NT2/D1 (cell line): ENCODE data around the gene ABHD6.
"Not testable (repeated sequence)": the region's sequence is repeated elsewhere in the genome, so short reads cannot be mapped to it uniquely, and the experiment has no call there.

ENCODE experiments used
- DNase-seq: peaks from one replicate; pipeline ENCODE4 v3.0.0-alpha.2; 2011; ENCODE audit warnings: low read depth, low spot score
- H3K27me3 ChIP-seq: 2 replicates; pipeline ENCODE4 v1.6.0; 2011; ENCODE audit warnings: mild to moderate bottlenecking; ENCODE audit not compliant: insufficient read length, insufficient read depth
- H3K36me3 ChIP-seq: 2 replicates; pipeline ENCODE4 v1.6.1; 2011; ENCODE audit warnings: mild to moderate bottlenecking, low read length, mixed read lengths; ENCODE audit not compliant: insufficient read depth, insufficient read length
- H3K4me1 ChIP-seq: 2 replicates; pipeline ENCODE4 v1.5.1; 2011; ENCODE audit not compliant: insufficient read depth, insufficient read length
- H3K4me3 ChIP-seq: 2 replicates; pipeline ENCODE4 v1.5.1; 2011; ENCODE audit warnings: low read depth; ENCODE audit not compliant: insufficient read length
- H3K9ac ChIP-seq: 2 replicates; pipeline ENCODE4 v1.6.0; 2011; ENCODE audit warnings: low read depth; ENCODE audit not compliant: insufficient read length
- H3K9me3 ChIP-seq: 2 replicates; pipeline ENCODE4 v1.5.1; 2011; ENCODE audit warnings: mild to moderate bottlenecking, low read length; ENCODE audit not compliant: insufficient read depth
- SUZ12 ChIP-seq: IDR thresholded peaks from 2 replicates; pipeline ENCODE4 v1.6.1; 2011; ENCODE audit not compliant: insufficient read length, insufficient read depth; ENCODE audit errors: extremely low read depth
- YY1 ChIP-seq: IDR thresholded peaks from 2 replicates; pipeline ENCODE4 v1.6.1; 2011; ENCODE audit not compliant: insufficient read length, insufficient read depth
- ZNF274 ChIP-seq: IDR thresholded peaks from 2 replicates; pipeline ENCODE4 v1.6.1; 2011; ENCODE audit warnings: mild to moderate bottlenecking, low read depth, low read length

Gene ABHD6

DNA sequence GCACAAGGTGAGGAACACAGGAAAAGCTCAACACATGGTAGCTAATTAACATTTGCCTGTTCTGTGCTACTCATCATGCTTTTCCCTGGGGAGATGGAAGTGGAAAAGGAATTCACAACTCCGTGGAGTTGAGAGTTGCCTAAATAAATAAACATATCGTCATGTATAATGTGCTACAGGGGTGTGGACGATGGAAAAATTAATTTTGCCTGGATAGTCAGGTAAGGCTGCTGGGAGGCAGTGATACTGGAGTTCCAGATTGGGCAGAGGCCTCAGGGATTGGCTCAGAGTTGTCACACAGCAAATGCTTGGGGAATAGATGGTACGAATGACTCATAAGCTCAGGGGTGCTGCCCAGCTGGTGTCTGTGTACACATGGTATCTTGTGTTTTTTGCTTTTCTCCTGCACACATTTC is 3.1 kb upstream of the ABHD6 start:
- H3K9ac ChIP-seq: no peak overlapping the region
- no peaks in the 10 kb centered on the region for H3K36me3 ChIP-seq
- H3K4me1 ChIP-seq: peaks cover 5% of the 10 kb centered on the region
- TF ChIP-seq SUZ12 (no peak), YY1 (no peak), ZNF274 (no peak)
- no peaks in the 10 kb centered on the region for H3K9me3 ChIP-seq
- no peak overlapping the region for H3K4me3 ChIP-seq
- peaks cover 62% of the 10 kb centered on the region for H3K27me3 ChIP-seq
- no peak for DNase-seq

DNA sequence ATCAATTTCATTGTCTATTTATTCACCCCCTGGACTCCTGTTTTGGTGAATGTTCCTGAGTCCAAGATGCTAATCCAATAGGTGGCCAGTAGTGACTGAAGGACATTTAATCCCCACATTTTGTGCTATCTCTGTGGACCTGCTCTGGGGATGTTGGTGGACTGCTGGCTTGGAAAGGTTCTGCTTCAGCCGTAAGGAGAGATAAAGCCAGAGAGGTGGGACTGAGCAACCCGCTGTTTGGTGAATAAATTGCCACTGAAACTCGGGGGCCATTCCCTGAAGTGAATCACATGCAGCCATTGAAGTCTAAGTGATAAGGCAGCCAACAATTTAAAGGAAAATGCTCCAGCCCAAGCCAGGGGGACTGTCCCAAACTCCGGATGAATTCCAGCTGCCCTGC is 1.6 kb upstream of the ABHD6 start:
- Histone ChIP-seq H3K9me3 (no peaks in the 10 kb centered on the region), H3K9ac (no peak overlapping the region), H3K36me3 (no peaks in the 10 kb centered on the region), H3K4me1 (peaks cover 5% of the 10 kb centered on the region), H3K27me3 (peaks cover 65% of the 10 kb centered on the region), H3K4me3 (no peak overlapping the region)
- no peak for DNase-seq
- TF ChIP-seq YY1 (no peak), ZNF274 (no peak), SUZ12 (no peak)

DNA sequence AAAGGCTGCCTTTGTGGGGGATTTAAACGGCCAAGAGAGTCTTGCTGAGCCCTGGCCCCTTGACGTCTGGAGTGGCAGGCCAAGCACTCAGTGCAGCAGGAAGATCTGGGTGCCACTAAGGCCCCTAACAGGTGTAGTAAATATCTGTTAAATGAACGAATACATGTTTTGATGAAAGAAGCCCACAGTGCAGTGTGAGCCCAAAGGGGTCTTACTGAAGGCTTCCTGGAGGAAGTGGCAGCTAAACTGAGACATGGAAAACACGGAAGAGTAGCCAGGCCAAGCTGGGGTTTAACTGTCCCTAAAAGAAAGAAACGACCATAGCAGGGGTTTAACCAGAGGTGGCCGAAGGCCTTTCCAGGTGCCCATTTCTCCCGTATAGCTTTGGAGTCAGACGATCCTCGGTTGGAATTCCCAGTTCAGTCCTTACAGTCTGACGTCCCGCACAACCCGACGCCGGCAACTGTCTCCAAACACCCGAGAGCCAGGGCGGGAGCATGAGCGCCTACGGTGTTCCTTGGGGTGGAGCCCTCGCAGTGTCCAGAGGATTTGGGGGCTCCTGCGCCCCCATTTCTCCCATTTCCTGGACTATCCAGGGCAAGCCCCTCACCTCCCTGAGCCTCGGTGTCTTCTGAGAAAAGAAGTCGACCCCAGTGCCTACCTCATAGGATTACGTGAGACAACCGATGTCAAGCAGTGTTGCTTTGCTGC is 910 bp upstream of the ABHD6 start:
- Histone ChIP-seq H3K36me3 (no peaks in the 10 kb centered on the region), H3K4me1 (peaks cover 5% of the 10 kb centered on the region), H3K4me3 (peak overlapping the region; percentile 72), H3K27me3 (peaks cover 62% of the 10 kb centered on the region), H3K9ac (peak overlapping the region; percentile 73), H3K9me3 (no peaks in the 10 kb centered on the region)
- DNase-seq: no peak
- TF ChIP-seq SUZ12 (no peak), YY1 (no peak), ZNF274 (no peak)

DNA sequence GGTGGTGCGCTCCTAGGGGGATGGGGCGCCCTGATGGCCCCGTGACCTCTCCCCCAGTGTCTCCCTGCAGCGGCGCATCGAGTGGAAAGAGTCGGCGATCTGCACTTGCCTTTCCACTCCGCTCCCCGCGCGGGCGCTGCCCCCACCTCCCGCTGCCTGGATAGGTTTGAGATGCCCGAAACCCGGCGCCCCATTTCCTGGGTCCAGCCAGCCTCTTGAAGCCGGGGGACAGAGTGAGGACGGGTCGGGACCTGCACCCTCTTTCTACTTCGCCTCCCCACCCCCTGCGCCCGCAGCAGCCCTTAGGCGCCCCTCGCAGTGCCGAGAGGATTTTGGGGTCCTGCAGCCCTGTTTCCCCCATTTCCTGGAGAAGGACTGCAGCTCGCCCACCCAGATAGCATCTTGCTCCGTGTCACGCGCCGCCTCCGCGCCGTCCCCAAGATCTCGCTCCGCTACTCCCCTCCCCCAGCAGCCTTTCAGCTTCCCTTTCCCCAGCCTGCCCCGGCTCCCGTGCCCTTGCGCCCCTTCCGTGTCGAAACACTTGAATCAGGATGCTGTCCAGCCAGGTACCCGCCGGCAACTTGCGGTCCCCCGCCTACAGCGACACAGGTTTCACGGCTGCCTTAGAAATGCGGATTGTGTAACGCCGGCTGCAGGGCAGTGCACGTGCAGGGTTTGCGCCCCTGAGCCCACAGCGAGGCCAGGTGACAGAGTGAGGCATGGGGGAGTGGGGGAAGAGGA is 519 bp downstream of the ABHD6 start:
- no peaks in the 10 kb centered on the region for H3K9me3 ChIP-seq
- DNase-seq: no peak
- no peak for TF ChIP-seq YY1
- TF ChIP-seq ZNF274: no peak
- no peak for TF ChIP-seq SUZ12
- H3K36me3 ChIP-seq: no peaks in the 10 kb centered on the region
- peak overlapping the region; percentile 85 for H3K9ac ChIP-seq
- peaks cover 51% of the 10 kb centered on the region for H3K27me3 ChIP-seq
- peaks cover 5% of the 10 kb centered on the region for H3K4me1 ChIP-seq
- peak overlapping the region; percentile 72 for H3K4me3 ChIP-seq

DNA sequence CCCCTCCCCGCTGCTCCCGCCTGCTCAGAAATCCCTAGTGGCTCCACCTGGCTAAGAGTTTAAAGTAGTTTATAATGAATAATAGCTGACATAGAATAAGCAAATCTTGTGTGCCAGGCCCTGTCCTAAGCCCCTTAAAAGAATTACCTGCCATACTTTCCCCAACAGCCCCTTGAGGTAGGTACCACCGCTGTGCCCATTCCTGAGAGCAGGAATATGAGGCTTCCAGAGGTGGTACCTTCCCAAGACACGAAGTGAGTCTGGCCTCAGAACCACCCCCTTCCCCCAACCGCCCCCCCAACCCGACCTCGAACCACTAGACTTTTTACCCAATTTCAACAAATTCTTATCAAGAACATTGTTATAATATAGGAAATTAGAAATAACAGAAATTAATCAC is 1.2 kb downstream of the ABHD6 start:
- Histone ChIP-seq H3K9ac (peak overlapping the region; percentile 85), H3K36me3 (no peaks in the 10 kb centered on the region), H3K27me3 (peaks cover 44% of the 10 kb centered on the region), H3K9me3 (no peaks in the 10 kb centered on the region), H3K4me1 (peaks cover 5% of the 10 kb centered on the region), H3K4me3 (peak overlapping the region; percentile 72)
- no peak for DNase-seq
- no peak for TF ChIP-seq YY1

DNA sequence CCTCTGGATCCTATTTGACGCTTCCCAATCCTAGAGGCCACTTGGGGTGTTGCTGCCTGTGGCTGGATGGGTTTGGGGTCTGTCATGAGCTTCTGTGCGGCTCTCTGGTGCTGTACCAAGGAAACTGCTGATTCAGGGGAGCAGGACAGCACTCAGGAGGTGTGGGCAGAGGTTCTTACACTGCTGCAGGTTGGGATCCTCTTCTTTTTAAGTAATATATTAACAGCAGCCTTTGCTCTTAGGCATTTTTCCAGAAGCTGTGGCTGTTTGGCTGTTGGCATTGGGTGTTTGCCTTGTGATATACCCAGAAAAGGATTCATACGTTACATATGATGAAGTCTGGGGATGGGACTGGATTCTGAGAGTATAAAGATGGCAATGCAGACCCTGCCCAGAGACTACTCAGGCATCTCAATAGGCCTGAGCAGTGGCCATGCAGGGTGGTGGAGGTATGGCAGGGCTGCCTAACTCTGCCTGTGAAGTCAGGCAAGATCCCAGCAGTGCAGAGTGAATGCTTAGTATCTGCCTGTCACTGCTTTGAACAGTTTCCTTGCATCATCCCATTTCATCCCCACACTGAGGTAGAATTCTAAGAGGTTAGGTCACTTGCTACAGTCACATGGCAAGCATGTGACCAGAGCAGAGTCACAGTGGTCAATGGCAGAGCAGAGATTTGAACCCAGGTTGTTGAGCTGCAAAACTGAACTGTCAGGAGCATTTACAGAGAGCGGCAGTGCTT is 3.9 kb downstream of the ABHD6 start:
- H3K9ac ChIP-seq: no peak overlapping the region
- no peaks in the 10 kb centered on the region for H3K36me3 ChIP-seq
- H3K4me3 ChIP-seq: no peak overlapping the region
- no peak for DNase-seq
- peaks cover 2% of the 10 kb centered on the region for H3K4me1 ChIP-seq
- peaks cover 21% of the 10 kb centered on the region for H3K27me3 ChIP-seq
- TF ChIP-seq SUZ12: no peak
- TF ChIP-seq YY1: no peak
- TF ChIP-seq ZNF274: no peak
- no peaks in the 10 kb centered on the region for H3K9me3 ChIP-seq

DNA sequence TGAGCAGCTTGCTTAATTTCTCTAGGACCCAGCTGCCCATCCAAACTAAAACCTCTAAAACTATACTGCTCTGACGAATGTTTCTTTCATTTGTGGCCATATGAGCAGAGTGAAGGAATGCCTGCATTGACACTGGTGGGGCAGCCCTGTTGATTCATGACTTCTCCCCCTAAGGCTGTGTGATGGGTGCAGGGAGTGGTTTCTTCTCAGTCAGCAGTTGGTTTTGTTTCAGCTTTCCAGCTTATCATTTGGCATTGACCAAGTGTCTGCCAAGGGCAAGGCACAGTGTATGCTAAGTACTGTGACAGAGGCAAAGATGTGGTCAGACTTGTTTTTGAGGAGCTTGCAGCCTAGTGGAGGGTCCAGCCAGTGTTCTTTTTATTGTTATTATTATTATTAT is 4.7 kb downstream of the ABHD6 start:
- Histone ChIP-seq H3K36me3 (no peaks in the 10 kb centered on the region), H3K27me3 (peaks cover 13% of the 10 kb centered on the region), H3K9ac (no peak overlapping the region), H3K9me3 (no peaks in the 10 kb centered on the region), H3K4me1 (no peaks in the 10 kb centered on the region), H3K4me3 (no peak overlapping the region)
- TF ChIP-seq SUZ12 (no peak), ZNF274 (no peak), YY1 (no peak)
- no peak for DNase-seq

DNA sequence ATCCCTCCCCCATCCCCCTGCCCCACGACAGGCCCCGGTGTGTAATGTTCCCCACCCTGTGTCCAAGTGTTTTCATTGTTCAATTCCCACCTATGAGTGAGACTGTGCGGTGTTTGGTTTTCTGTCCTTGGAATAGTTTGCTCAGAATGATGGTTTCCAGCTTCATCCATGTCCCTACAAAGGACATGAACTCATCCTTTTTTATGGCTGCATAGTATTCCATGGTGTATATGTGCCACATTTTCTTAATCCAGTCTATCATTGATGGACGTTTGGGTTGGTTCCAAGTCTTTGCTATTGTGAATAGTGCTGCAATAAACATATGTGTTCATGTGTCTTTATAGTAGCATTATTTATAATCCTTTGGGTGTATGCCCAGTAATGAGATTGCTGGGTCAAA is 5.3 kb downstream of the ABHD6 start:
- not testable (repeated sequence) for DNase-seq, H3K36me3 ChIP-seq

More for the DNA sequence above, 5.3 kb downstream of the ABHD6 start:
- H3K27me3 ChIP-seq: peaks cover 13% of the 10 kb centered on the region
- not testable (repeated sequence) for H3K4me3 ChIP-seq, H3K4me1 ChIP-seq, H3K9ac ChIP-seq, H3K9me3 ChIP-seq
